H1 (cell line): ENCODE measurements around the gene MLPH.

Experiments used
- CBX8 ChIP-seq: fragments of 300-800, 300-1000 bp; sonication (generic); IDR thresholded peaks from 2 replicates; pipeline ENCODE4 v1.7.1; 2016; ENCODE audit warnings: low read depth, low read length, borderline replicate concordance
- EP300 ChIP-seq, 2 experiments: IDR thresholded peaks; 1 replicate in 1 of 2; 2 replicates in 1 of 2; pipeline ENCODE4 v1.6.1; 2011 to 2012; ENCODE audit warnings: low read depth in 2 of 2, low read length in 2 of 2, mild to moderate bottlenecking in 2 of 2, borderline replicate concordance in 1 of 2, inconsistent platforms in 1 of 2, moderate library complexity in 1 of 2
- JUND ChIP-seq: IDR thresholded peaks from 2 replicates; pipeline ENCODE4 v1.6.1; 2011; ENCODE audit warnings: mild to moderate bottlenecking, improper control_type of control experiment, low read length
- NRF1 ChIP-seq: IDR thresholded peaks from 2 replicates; pipeline ENCODE4 v1.6.1; 2011; ENCODE audit warnings: mild to moderate bottlenecking, low read depth, low read length, improper control_type of control experiment
- POLR2AphosphoS5 ChIP-seq: IDR thresholded peaks from 2 replicates; pipeline ENCODE4 v1.6.1; 2011; ENCODE audit warnings: low read depth, low read length
- RAD21 ChIP-seq, 2 experiments: IDR thresholded peaks in 1 of 2; conservative IDR thresholded peaks in 1 of 2; 2 replicates each; pipeline ENCODE4 v1.6.1; 2011; ENCODE audit warnings: low read depth in 2 of 2, low read length in 2 of 2, improper control_type of control experiment in 1 of 2, inconsistent platforms in 1 of 2, mild to moderate bottlenecking in 1 of 2, moderate library complexity in 1 of 2
- RBBP5 ChIP-seq: IDR thresholded peaks from 2 replicates; pipeline ENCODE4 v1.7.1; 2012; ENCODE audit warnings: low read depth, mild to moderate bottlenecking, inconsistent platforms, low read length, moderate library complexity, borderline replicate concordance
- RNF2 ChIP-seq: fragments of 200-900, 300-1000 bp; sonication (generic); IDR thresholded peaks from 2 replicates; pipeline ENCODE4 v1.7.1; 2016; ENCODE audit warnings: borderline replicate concordance, low read depth, mild to moderate bottlenecking, antibody characterized with exemption, low read length; ENCODE audit not compliant: poor library complexity, severe bottlenecking; ENCODE audit errors: missing control alignments
- SIN3A ChIP-seq, 2 experiments: IDR thresholded peaks in 1 of 2; conservative IDR thresholded peaks in 1 of 2; 2 replicates each; pipeline ENCODE4 v1.6.1; 2011 to 2012; ENCODE audit warnings: low read length in 2 of 2, improper control_type of control experiment in 1 of 2, low read depth in 1 of 2, mild to moderate bottlenecking in 1 of 2
- SIX5 ChIP-seq: IDR thresholded peaks from 2 replicates; pipeline ENCODE4 v1.6.1; 2011; ENCODE audit warnings: mild to moderate bottlenecking, low read depth, low read length
- TF ChIP-seq, protein P1 (sequence below), 3 experiments: IDR thresholded peaks; 1 replicate in 2 of 3; 2 replicates in 1 of 3; pipeline versions ENCODE4 v1.5.1 to v1.6.1; 2011; ENCODE audit warnings: low read length in 3 of 3, mild to moderate bottlenecking in 3 of 3, inconsistent platforms in 2 of 3, low read depth in 1 of 3, moderate library complexity in 1 of 3; ENCODE audit not compliant: insufficient read depth in 1 of 3; ENCODE audit errors: control extremely low read depth in 1 of 3

- TF ChIP-seq RAD21 (IDR thresholded peaks at IDR 0.05 in 1 of 2, conservative IDR thresholded peaks at IDR 0.05 in 1 of 2; ENCODE audit: low read depth in 2 of 2, low read length in 2 of 2) (no peak), SIX5 (no peak), RNF2 (no peak), SIN3A (conservative IDR thresholded peaks at IDR 0.05 in 1 of 2, IDR thresholded peaks at IDR 0.05 in 1 of 2; ENCODE audit: low read depth in 1 of 2, low read length in 2 of 2) (no peak), RBBP5 (no peak), NRF1 (no peak), POLR2AphosphoS5 (no peak), CBX8 (no peak), EP300 (IDR thresholded peaks at IDR 0.05; ENCODE audit: borderline replicate concordance in 1 of 2, low read depth in 2 of 2, low read length in 2 of 2) (no peak), JUND (no peak)
- TF ChIP-seq, protein P1, sequence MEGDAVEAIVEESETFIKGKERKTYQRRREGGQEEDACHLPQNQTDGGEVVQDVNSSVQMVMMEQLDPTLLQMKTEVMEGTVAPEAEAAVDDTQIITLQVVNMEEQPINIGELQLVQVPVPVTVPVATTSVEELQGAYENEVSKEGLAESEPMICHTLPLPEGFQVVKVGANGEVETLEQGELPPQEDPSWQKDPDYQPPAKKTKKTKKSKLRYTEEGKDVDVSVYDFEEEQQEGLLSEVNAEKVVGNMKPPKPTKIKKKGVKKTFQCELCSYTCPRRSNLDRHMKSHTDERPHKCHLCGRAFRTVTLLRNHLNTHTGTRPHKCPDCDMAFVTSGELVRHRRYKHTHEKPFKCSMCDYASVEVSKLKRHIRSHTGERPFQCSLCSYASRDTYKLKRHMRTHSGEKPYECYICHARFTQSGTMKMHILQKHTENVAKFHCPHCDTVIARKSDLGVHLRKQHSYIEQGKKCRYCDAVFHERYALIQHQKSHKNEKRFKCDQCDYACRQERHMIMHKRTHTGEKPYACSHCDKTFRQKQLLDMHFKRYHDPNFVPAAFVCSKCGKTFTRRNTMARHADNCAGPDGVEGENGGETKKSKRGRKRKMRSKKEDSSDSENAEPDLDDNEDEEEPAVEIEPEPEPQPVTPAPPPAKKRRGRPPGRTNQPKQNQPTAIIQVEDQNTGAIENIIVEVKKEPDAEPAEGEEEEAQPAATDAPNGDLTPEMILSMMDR (IDR thresholded peaks at IDR 0.05; ENCODE audit: control extremely low read depth in 1 of 3, insufficient read depth in 1 of 3, low read depth in 1 of 3, low read length in 3 of 3), result no peak
These were observed 109.6 kb downstream of the MLPH start for GRCh38 chr2:237596520-237597195.
